CD1c-positive myeloid dendritic cell (primary cell): Measurements from ENCODE around the gene NDUFB3.
"Not testable (repeated sequence)": the region's sequence is repeated elsewhere in the genome, so short reads cannot be mapped to it uniquely, and the experiment has no call there.

Experiments used
- DNase-seq: peaks from one replicate; pipeline ENCODE4 v3.0.0-alpha.2; 2016; ENCODE audit errors: extremely low spot score

Gene NDUFB3

DNA sequence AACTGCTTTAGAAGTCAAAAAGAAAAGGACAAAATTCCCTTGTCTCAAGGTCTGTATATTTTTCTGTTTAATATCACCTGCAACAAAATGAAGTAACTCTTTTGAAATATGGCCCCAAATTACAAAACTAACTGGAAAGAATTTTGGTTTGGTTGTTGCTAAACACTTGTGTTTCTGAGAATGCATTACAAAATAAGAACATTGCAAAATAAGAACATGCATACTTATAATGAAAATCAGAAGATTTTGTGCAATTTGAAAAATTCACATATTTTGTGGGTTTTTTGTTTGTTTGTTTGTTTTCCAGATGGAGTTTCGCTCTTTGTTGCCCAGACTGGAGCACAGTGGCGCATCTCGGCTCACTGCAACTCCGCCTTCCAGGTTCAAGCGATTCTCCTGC, 21.8 kb downstream of the NDUFB3 start:
- DNase-seq = peak; percentile 65

DNA sequence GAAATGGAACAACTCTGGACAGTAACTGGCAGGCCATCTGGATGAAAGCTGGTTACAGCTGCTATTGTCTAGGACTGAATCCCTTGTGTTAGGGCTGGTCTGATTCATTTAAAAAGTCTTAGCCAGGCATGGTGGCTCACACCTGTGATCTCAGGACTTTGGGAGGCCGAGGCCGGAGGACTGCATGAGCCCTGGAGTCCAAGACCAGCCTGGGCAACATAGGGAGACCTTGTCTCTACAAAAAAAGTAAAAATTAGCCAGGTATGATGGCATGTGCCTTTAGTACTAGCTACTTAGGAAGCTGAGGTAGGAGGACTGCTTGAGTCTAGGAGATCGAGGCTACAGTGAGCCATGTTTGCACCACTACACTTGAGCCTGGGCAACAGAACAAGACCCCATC, 28.7 kb downstream of the NDUFB3 start:
- DNase-seq = no peak

DNA sequence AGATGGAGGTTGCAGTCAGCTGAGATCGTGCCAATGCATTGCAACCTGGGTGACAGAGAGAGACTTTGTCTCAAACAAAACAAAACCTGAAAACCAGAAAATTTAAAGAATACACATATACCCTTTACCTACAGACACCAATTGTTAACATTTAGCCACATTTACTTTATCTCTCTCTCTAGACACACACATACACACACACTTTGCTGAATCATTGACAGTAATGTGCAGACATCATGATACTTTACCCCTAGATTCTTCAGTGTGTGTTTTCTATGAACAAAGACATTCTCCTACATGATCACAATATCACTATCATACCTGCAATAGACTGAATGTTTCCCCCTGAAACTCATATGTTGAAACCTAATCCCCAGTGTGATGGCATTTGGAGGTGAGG, 34.0 kb downstream of the NDUFB3 start:
- no peak for DNase-seq

DNA sequence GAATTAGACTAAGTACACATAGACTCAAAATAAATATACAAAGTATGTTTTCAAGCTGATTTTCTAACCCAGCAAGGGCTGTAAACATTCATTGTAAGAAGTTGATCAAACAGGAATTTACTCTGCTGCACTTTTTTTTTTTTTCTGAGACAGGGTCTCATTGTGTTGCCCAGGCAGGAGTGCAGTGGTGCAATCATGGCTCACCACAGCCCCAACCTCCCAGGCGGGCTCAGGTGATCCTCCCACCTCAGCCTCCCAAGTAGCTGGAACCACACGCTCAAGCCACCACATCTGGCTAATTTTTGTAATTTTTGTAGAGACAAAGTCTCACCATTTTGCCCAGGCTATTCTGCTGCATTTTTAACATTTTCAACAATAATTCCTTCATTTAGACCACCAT, 35.8 kb downstream of the NDUFB3 start:
- DNase-seq = no peak

DNA sequence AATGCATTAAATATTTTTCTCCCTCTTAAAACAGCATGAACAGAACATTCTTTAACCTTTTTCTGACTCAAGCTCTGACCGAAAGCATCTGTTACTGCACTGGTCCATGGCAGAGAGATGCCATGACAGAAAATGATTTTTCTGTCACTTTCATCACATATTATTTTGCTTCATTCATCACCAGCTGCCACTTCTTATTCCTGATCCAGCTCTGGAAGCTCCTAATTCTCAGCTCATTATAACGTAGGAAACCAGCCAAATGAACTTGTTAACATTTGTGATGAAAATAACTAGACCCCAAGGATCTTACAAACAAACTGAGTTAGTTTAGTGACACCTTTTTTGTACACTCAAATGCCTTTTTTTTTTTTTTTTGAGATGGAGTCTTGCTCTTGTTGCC, 36.5 kb downstream of the NDUFB3 start:
- no peak for DNase-seq

DNA sequence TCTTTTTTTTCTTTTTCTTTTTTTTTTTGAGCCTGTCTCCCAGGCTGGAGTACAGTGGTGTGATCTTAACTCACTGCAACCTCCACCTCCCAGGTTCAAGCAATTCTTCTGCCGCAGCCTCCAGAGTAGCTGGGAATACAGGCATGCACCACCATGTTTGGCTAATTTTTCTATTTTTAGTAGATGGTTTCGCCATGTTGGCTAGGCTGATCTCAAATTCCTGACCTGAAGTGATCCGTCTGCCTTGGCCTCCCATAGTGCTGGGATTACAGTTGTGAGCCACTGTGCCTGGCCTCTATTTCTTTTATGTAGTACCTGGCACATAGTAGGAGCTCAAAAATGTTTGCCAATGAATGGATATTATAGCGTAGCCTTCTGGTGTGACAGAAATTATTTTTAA, 37.4 kb downstream of the NDUFB3 start:
- DNase-seq = no peak

DNA sequence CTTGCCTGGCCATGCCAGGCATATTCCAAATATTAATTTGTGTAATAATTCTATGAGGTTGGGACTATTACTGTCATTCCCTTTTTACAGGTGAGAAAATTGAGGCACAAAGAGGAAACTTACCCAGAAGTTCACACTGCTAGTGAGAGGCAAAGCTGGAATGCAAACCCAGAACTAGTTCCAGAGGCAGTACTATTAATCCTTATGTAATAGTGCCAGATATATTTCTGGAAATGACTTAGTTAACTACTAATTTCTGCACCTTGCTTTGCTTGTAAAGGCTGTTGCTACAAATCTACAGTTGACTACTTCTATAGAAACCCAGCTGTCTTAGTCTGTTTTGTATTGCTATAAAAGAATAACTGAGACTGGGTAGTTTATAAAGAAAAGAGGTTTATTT, 38.8 kb downstream of the NDUFB3 start:
- DNase-seq = no peak

DNA sequence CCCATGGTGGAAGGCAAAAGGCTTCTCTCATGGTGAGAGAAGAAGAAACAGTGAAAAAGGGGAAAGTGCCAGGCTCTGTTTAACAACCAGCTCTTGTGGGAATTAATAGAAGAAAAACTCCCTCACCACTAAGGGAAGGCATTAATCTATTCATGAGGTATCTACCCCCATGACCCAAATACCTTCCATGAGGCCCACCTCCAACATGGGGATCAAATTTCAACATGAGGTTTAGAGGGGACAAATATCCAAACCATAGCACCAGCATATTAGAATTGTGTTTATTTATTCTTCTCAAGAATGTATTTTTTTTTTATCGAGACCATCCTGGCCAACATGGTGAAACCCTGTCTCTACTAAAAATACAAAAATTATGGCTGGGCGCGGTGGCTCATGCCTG, 39.3 kb downstream of the NDUFB3 start:
- DNase-seq = no peak

DNA sequence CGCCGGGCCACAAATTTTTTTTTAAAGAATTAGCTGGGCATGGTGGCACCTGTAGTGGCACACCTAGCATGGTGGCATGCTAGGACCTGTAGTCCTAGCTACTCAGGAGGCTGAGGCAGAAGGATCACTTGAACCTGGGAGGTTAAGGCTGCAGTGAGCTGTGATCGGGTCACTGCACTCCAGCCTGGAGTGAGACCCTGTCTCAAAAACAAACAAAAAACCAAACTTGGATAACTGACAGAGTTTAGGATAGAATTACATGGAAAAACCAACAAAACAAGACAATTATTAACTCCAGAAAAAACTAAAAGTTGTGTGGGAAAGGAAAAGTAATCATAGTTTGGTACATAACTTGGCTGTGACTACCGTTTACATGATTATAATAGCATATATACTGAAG, 42.5 kb downstream of the NDUFB3 start:
- DNase-seq = no peak

DNA sequence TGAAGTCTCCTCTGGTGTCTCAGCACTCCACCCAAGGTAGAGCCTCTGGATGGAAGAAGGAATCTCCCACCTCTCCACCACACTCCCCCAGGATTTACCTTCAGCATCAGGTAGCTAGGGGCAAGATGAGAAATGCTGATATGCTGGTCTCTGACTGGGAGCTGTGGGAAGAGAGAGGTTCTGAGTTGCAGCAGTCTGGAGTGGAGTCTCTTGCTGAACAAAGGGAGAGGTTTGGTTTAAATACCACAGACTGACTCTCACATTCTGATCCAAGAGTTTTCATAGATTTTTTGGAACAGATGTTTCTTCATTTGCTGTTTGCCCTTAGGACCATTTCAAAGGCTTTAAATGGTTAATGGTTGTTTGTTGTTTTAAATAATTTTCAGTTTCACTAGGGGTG, 43.0 kb downstream of the NDUFB3 start:
- no peak for DNase-seq

DNA sequence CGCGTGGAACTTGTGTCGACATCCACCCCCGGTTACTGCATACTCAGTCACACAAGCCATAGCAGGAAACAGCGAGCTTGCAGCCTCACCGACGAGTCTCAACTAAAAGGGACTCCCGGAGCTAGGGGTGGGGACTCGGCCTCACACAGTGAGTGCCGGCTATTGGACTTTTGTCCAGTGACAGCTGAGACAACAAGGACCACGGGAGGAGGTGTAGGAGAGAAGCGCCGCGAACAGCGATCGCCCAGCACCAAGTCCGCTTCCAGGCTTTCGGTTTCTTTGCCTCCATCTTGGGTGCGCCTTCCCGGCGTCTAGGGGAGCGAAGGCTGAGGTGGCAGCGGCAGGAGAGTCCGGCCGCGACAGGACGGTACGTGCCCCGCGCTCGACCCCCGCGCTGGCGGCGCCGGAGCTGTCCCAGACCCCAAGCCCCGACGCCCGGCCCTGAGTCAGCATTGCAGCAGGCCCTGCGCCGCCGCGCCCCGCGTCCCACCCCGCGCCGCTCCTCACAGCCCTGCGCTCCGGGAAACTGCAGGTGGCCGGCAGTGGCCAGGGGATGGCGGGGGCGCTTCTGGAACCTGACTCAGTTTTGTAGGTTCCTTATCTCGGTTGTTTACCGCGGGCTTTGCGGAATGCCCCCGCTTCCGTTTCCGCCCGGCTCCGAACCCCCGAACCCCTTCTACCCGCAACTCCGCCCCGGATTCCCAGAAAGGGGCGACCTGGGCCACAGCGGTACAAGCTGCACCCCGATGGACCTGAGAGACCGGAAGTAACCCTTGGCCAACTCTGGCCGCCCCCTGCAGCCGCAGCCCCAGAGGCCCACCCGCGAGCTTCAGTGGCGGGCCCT, 44.5 kb downstream of the NDUFB3 start, which contains the start of gene CFLAR:
CFLAR (plus strand) TSS at position 50 of the 844 bp plus-strand sequence. CDS start 13,702 bp downstream, outside the sequence.
- DNase-seq = peak; percentile 83

DNA sequence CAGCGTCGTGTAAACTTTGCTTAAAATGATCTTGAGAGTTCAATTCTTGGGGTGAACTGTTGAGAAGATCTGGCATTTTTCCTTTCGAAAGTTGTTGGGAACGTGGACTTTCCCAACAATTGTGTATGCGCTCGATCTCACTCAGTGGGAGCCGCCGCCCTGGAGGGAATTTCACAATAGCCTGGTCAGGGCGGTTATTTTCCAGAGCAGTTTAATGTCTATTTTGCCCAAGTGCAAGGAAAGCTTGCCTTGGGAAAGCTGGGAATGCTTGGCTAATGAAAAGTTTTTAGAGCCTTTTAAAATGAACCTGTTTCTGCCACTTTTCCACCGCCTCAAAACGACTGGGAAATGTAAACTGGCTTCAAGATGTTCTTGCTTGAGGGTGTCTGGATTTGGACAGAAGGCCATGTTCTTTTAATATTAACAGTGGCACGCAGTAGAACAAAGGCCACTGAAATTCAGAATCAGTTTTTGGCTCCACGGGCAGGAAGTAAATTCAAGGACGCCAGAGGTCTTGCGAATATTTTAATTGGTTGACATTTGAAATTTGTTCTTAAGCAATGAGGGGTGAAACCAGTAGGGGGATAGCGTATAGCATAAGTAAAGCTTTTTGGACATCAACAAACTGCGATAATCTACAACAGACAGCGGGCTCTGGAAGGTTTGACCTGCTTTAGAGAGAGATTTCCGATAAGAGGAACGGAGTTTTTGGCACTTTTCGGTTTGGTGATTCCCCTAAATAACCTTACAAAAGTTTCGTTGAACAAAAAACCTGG, 45.3 kb downstream of the NDUFB3 start:
- peak; percentile 80 for DNase-seq

DNA sequence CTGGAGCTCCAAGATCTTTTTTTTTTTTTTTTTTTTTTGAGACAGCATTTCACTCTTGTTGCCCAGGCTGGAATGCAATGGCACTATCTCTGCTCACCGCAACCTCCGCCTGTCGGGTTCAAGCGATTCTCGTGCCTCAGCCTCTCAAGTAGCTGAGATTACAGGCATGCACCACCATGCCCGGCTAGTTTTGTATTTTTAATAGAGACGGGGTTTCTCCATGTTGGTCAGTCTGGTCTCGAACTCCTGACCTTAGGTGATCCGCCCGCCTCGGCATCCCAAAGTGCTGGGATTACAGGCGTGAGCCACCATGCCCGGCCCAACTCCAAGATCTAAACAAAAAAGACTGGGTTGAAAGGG, 45.9 kb downstream of the NDUFB3 start:
- not testable (repeated sequence) for DNase-seq

DNA sequence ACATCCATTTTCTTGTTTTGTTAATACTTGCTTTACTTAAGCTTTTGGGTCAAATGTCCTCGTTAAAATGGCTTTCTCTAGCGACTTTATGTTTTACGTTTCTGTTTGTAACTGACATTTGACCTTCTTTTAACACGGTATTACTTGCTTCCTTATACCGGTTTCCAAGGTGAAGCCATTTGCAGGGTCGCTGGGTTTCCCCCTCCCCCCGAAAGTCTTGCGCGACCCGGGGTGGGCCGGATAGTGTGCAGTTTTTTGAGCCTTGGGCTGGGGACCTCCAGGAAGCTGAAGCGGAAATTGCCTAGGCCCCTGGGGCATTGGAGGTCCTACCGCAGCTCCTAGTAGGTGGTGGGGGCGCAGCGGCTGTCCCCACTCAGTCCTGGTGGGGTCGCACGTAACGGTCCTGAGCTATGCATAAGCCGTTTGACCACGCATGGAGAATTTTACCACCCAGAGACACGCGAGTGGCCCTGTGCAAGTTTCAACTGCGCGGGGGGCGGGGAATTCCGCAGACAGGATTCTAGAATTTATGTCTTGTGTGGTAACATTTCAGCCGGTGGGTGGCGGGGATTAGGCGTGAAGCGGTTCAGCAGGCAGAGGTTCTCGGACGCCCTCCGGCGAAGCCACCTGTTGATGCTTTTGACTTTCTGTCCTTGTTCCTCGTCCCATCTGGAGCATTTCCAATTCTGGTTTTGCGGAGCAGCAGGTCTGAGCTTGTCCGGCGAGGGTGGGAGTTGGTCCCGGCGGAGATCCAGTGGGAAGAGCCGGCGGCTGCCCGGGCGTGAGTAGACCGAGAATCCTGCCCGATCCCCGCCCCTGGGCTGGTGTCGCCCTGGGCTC, 46.5 kb downstream of the NDUFB3 start:
- peak; percentile 87 for DNase-seq

DNA sequence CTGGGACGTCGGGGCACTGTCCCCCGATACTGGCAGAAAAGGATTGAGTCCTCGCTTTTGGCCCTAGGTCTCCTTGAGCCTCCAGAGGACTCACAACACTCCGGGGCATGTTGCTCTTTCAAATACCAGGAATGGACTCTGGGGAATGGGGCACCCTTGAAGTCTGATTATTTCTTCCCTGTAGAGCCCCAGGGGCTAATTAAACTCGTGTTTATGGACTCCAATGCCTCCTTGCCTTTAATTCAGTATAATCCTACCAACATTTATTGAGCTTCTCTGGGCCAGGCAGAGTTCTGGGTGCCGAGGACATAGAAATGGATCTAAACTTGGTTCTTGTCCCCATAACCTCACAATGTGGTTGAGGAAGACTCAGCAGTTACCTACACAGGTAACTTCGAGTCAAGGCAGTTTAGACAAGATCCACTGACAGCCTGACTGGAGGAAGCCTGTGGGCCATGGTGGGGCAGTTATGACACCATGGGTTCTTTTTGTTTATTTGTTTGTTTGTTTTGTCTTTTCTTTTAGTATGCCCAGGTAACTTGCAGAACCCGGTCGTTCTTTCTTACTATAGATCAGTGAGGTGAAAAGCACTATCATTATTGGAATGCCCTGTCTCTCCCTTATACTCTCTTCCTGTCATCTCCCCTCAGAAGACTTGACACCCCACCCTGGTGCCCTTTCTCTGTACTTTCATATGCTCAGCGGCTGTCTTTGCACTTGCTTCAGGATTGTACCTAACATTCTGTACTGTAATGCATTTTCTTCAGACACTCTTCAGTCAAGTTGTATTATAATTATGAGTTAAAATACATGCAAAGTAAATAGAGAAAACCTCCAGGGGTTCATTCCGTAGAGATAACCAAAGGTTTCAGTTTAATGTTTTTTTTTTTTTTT, 47.4 kb downstream of the NDUFB3 start:
- DNase-seq = peak; percentile 47

DNA sequence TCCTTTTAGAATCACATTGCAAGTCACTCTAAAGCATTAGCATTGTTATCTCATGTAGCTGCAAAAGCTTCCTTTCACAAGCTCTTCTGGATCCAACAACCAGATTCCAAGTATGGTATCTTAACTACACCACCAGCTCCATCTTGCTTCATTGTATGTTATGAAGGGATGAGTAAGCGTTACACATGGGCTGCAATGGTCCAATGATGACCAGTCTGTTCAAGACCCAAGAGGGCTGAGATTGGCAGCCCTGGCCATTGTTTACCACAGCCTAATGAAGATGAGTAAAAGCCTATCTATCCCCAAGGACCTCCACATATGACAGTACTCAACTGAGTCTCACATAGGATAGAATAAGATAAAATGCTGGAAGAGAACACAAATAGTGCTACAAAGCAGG, 50.5 kb downstream of the NDUFB3 start:
- DNase-seq = no peak

DNA sequence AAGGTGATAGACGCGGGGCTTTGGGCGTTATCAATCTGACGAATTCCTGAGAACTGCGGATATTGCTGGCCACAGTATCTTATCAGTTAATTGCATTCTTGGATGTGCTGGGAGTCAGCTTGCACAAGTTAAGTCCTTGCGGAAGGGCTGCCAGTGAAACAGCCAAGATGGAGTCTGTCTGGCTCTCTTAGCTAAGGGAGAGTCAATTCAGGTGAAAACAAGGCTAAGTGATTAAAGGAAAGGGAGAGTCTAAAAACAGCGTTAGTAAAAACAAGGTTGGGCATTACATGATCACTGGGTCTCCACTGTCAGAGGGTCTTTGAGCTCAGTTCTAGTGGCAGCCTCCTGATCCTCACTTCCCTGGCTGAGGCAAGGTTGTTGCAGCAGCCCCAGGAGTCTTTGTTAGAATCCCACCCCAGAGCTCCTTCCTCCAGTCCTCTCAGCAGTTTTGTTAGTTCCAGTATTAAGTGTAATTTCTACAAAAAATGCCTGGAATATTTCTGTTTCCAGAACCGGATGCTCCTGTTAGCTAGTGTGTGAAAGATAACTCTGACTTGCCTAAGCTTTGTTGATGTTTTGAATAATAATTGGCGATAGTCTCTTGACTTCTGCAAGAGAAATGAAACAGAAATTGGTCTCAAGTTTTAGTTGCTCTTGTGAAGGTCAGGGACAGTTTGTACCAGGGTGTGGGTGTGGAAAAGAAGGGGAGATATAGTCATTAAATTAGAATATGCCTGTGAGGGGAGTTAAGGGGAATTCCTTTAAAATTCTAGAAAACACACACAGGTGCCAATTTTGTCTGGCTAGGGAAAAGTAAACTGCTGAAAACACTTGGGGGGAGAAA, 54.7 kb downstream of the NDUFB3 start:
- DNase-seq = peak; percentile 62

DNA sequence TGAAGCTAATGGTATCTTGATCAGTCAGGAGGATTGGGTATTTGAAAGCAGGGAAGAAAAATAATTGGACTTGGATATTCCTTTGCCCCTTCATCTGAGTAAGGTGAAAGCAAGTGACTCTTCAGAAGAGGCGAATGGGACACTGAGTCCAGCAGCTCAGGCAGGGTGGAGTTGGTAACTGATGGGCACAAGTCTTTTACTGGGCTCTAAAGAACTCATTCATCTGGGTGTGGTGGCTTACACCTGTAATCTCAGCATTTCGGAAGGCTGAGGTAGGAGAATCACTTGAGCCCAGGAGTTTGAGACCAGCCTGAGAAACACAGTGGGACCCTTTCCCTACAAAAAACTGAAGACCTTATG, 55.3 kb downstream of the NDUFB3 start:
- no peak for DNase-seq

DNA sequence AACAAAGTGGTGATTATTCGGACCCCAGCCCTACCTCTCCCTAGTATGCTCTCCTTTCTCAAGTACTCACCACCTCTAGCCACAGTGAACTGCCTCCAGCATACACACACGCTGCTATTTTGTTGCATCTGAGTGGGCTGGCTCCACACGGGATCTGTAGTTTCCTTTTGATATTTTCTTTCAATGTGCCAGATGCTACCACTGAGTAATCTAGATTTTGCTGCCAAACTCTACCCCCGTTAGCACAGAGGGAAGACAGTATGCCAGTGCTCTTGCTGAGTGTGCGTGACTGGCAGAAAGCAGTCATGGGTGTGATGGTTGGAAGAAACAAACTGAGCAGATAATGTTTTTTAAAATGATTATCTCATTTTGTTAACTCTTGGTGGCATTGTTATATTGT, 55.8 kb downstream of the NDUFB3 start:
- DNase-seq = peak; percentile 85

DNA sequence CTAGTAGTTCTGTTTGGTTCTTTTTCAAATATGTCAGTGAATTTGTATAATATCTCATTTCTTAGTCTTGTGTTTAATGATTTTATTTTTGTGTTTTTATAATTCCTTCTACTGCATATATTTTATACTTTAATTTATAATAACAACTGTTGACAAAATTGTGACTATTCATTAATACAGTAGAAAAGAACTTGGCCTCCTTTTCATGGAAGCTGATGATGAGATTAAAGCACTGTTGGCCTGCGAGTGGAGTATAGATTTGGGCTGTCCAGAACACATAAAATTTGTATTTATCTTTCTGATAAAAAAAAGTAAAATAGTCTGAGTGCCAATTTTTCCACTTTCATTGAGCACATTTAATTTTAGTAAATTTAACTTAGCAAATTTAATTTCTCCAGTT, 56.2 kb downstream of the NDUFB3 start:
- no peak for DNase-seq
